Measurements from ENCODE around the gene RFNG. TPM values are rescaled to one million over a fixed set of nuclear protein-coding genes. Genes with fewer than 3 reads are reported as not detected.

RFNG gene
- total RNA-seq, 1 donor from 2014 or later = 72.3 TPM

- peaks cover 10% of the 10 kb centered on the region for H3K36me3 ChIP-seq (ENCODE audit: control insufficient read depth, insufficient read depth, low read length)
- H3K4me3 ChIP-seq (ENCODE audit: low read depth, low read length) = no peak overlapping the region
- DNase-seq (ENCODE audit: low read depth) = no peak
- H3K27me3 ChIP-seq (ENCODE audit: control insufficient read depth, insufficient read depth, low read length) = no peaks in the 10 kb centered on the region
- no peak for TF ChIP-seq CTCF (IDR thresholded peaks at IDR 0.05; ENCODE audit: insufficient read depth, low read length, poor library complexity, severe bottlenecking)
Measured at GRCh38 chr17:82079001-82079677, 27.5 kb upstream of the RFNG start.

- DNase-seq (ENCODE audit: low read depth) = no peak
- no peak for TF ChIP-seq CTCF (IDR thresholded peaks at IDR 0.05; ENCODE audit: insufficient read depth, low read length, poor library complexity, severe bottlenecking)
- H3K27me3 ChIP-seq (ENCODE audit: control insufficient read depth, insufficient read depth, low read length) = no peaks in the 10 kb centered on the region
- H3K4me3 ChIP-seq (ENCODE audit: low read depth, low read length) = no peak overlapping the region
- peaks cover 10% of the 10 kb centered on the region for H3K36me3 ChIP-seq (ENCODE audit: control insufficient read depth, insufficient read depth, low read length)
Measured at GRCh38 chr17:82078433-82078832, 26.8 kb upstream of the RFNG start.

GRCh38 chr17:82077617-82078358 lies 26.2 kb upstream of the RFNG start:
- no peak for TF ChIP-seq CTCF (IDR thresholded peaks at IDR 0.05; ENCODE audit: insufficient read depth, low read length, poor library complexity, severe bottlenecking)
- no peak for DNase-seq (ENCODE audit: low read depth)
- no peak overlapping the region for H3K4me3 ChIP-seq (ENCODE audit: low read depth, low read length)
- peaks cover 5% of the 10 kb centered on the region for H3K36me3 ChIP-seq (ENCODE audit: control insufficient read depth, insufficient read depth, low read length)
- no peaks in the 10 kb centered on the region for H3K27me3 ChIP-seq (ENCODE audit: control insufficient read depth, insufficient read depth, low read length)

- no peaks in the 10 kb centered on the region for H3K27me3 ChIP-seq (ENCODE audit: control insufficient read depth, insufficient read depth, low read length)
- DNase-seq (ENCODE audit: low read depth) = no peak
- TF ChIP-seq CTCF (IDR thresholded peaks at IDR 0.05; ENCODE audit: insufficient read depth, low read length, poor library complexity, severe bottlenecking) = no peak
- H3K36me3 ChIP-seq (ENCODE audit: control insufficient read depth, insufficient read depth, low read length) = peaks cover 4% of the 10 kb centered on the region
- H3K4me3 ChIP-seq (ENCODE audit: low read depth, low read length) = no peak overlapping the region
Measured at GRCh38 chr17:82076785-82077591, 25.4 kb upstream of the RFNG start.

GRCh38 chr17:82076018-82076784 lies 24.6 kb upstream of the RFNG start:
- DNase-seq (ENCODE audit: low read depth) = no peak
- no peaks in the 10 kb centered on the region for H3K27me3 ChIP-seq (ENCODE audit: control insufficient read depth, insufficient read depth, low read length)
- H3K36me3 ChIP-seq (ENCODE audit: control insufficient read depth, insufficient read depth, low read length) = peaks cover 4% of the 10 kb centered on the region
- TF ChIP-seq CTCF (IDR thresholded peaks at IDR 0.05; ENCODE audit: insufficient read depth, low read length, poor library complexity, severe bottlenecking) = no peak
- H3K4me3 ChIP-seq (ENCODE audit: low read depth, low read length) = no peak overlapping the region
